ENCODE data around the gene GRK5. TPM values are rescaled to one million over a fixed set of nuclear protein-coding genes. Genes with fewer than 3 reads are reported as not detected.

The GRK5 gene
- total RNA-seq, 4 donors from 2014 or later, result 15.9 to 53.8 (median 18.4) TPM

- DNase-seq (ENCODE audit: low spot score) (no peak), ATAC-seq (ENCODE audit: low FRiP score) (no peak)
- no peak for TF ChIP-seq CTCF (IDR thresholded peaks at IDR 0.05)
Observed at GRCh38 chr10:119394657-119395279, 187.4 kb downstream of the GRK5 start.

- TF ChIP-seq CTCF (IDR thresholded peaks at IDR 0.05), result no peak
- peak; percentile 34 for ATAC-seq (ENCODE audit: low FRiP score)
- no peak for DNase-seq (ENCODE audit: low spot score)
Observed at GRCh38 chr10:119395280-119396007, 188.1 kb downstream of the GRK5 start.

- ATAC-seq (ENCODE audit: low FRiP score) (no peak), DNase-seq (ENCODE audit: low spot score) (no peak)
- no peak for TF ChIP-seq CTCF (IDR thresholded peaks at IDR 0.05)
Observed at GRCh38 chr10:119396008-119396708, 188.8 kb downstream of the GRK5 start.

- no peak for DNase-seq (ENCODE audit: low spot score)
- ATAC-seq (ENCODE audit: low FRiP score), result no peak
- TF ChIP-seq CTCF (IDR thresholded peaks at IDR 0.05), result no peak
Observed at GRCh38 chr10:119396709-119397071, 189.3 kb downstream of the GRK5 start.

GRCh38 chr10:119397416-119397815 lies 190.0 kb downstream of the GRK5 start:
- ATAC-seq (ENCODE audit: low FRiP score), result no peak
- no peak for TF ChIP-seq CTCF (IDR thresholded peaks at IDR 0.05)
- DNase-seq (ENCODE audit: low spot score), result no peak

GRCh38 chr10:119398996-119399395 lies 191.6 kb downstream of the GRK5 start:
- TF ChIP-seq CTCF (IDR thresholded peaks at IDR 0.05), result no peak
- ATAC-seq (ENCODE audit: low FRiP score) (no peak), DNase-seq (ENCODE audit: low spot score) (no peak)
